ENCODE results near the gene YPEL2.

DNA sequence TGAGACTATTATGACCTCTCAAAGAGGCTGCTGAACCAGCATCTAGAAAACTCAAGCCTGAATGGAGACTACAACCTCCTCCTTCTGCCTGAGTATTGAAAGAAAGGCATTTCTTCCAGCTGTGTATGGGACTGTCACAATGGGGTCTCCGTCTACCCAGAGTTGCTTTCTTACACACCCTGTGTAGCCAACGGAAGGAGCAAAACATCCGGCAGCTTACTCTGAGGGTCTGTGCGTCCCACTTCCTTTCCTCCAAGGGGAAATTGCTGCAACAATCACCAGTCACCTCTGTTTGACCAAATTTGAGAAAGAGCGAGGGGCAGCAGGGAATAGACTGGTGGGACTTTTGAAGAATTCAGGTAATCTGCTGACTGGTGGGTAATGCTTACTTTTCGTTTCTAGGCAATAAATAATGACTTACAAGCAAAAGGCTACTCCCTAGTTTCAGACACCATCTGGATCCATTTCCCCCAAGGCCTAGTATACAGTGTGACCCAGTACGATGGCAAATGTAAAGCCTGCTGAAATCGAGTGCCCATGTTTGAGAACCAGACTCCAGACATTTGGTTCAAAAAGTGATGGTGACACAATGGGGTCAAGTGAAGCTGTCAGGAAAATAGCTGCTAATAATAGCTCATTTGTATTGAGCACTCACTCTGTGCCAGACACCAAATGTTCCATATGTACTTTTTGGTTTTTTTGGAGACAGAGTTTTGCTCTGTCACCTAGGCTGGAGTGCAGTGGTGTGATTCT, 81.7 kb downstream of the YPEL2 start:
- TF ChIP-seq CTCF (IDR thresholded peaks at IDR 0.05): no peak
- no peak for TF ChIP-seq POLR2A (IDR thresholded peaks at IDR 0.05)

All from Peyer's patch (tissue), 4 donors.